MM.1S (cell line): ENCODE results near the gene INSYN2A.

ENCODE experiments used
- DNase-seq: peaks from one replicate; pipeline ENCODE4 v3.0.0-alpha.2; 2015
- H2AFZ ChIP-seq: fragments of 300-600 bp; sonication (generic); 2 replicates; pipeline ENCODE4 v1.6.0; 2016; ENCODE audit warnings: antibody characterized with exemption, low read length
- H3F3A ChIP-seq: fragments of 300-600 bp; sonication (generic); 2 replicates; pipeline ENCODE4 v1.6.1; 2016; ENCODE audit warnings: mild to moderate bottlenecking, antibody characterized with exemption, low read length, moderate library complexity, mixed read lengths; ENCODE audit not compliant: insufficient read depth
- H3K27ac ChIP-seq: fragments of 300-600 bp; sonication (generic); 2 replicates; pipeline ENCODE4 v1.5.1; 2016; ENCODE audit warnings: mild to moderate bottlenecking, low read length
- H3K27me3 ChIP-seq: fragments of 300-600 bp; sonication (generic); replicated peaks from 2 replicates; pipeline ENCODE4 v1.6.0; 2016; ENCODE audit warnings: low read length; ENCODE audit not compliant: insufficient read depth
- H3K36me3 ChIP-seq: fragments of 300-600 bp; sonication (generic); replicated peaks from 2 replicates; pipeline ENCODE4 v1.6.1; 2016; ENCODE audit warnings: mild to moderate bottlenecking, low read length, mixed read lengths; ENCODE audit not compliant: insufficient read depth
- H3K4me1 ChIP-seq: fragments of 300-600 bp; sonication (generic); 2 replicates; pipeline ENCODE4 v1.6.1; 2016; ENCODE audit warnings: low read length, mixed read lengths
- H3K4me2 ChIP-seq: fragments of 300-600 bp; sonication (generic); 2 replicates; pipeline ENCODE4 v1.6.0; 2016; ENCODE audit warnings: low read depth, low read length
- H3K4me3 ChIP-seq: fragments of 300-600 bp; sonication (generic); 2 replicates; pipeline ENCODE4 v1.5.1; 2016; ENCODE audit warnings: low read length, mixed read lengths
- H3K79me2 ChIP-seq: fragments of 300-600 bp; sonication (generic); 2 replicates; pipeline ENCODE4 v1.6.1; 2016; ENCODE audit warnings: mixed run types, low read length, mixed read lengths
- H3K9ac ChIP-seq: fragments of 300-600 bp; sonication (generic); 2 replicates; pipeline ENCODE4 v1.6.1; 2016; ENCODE audit warnings: low read length, mixed read lengths
- H3K9me2 ChIP-seq: fragments of 300-600 bp; sonication (generic); replicated peaks from 2 replicates; pipeline ENCODE4 v1.6.1; 2016; ENCODE audit warnings: mild to moderate bottlenecking, low read length, mixed read lengths; ENCODE audit not compliant: insufficient read depth
- H3K9me3 ChIP-seq: fragments of 300-600 bp; sonication (generic); replicated peaks from 2 replicates; pipeline ENCODE4 v1.6.1; 2016; ENCODE audit warnings: mild to moderate bottlenecking, low read length, mixed read lengths; ENCODE audit not compliant: insufficient read depth
- H4K20me1 ChIP-seq: fragments of 300-600 bp; sonication (generic); 2 replicates; pipeline ENCODE4 v1.6.1; 2016; ENCODE audit warnings: mild to moderate bottlenecking, low read length, moderate library complexity, mixed read lengths; ENCODE audit not compliant: insufficient read depth
- EZH2 ChIP-seq: fragments of 300-600 bp; sonication (generic); optimal IDR thresholded peaks from 2 replicates; pipeline ENCODE3; 2017; ENCODE audit warnings: low read depth, mild to moderate bottlenecking, antibody characterized with exemption, low read length, mixed read lengths
- EZH2phosphoT487 ChIP-seq: fragments of 300-600 bp; sonication (generic); IDR thresholded peaks from 2 replicates; pipeline ENCODE4 v1.6.1; 2018; ENCODE audit warnings: antibody characterized with exemption, low read length
- TF ChIP-seq, protein P1 (sequence below): fragments of 300-600 bp; sonication (generic); IDR thresholded peaks from 2 replicates; pipeline ENCODE4 v1.5.1; 2016; ENCODE audit warnings: antibody characterized with exemption, low read length, mixed read lengths

Gene INSYN2A

GRCh38 chr10:127218658-127219057, 22.3 kb upstream of the INSYN2A start:
- Histone ChIP-seq H3F3A (no peaks in the 10 kb centered on the region), H3K27ac (no peak overlapping the region), H2AFZ (no peak overlapping the region), H3K4me2 (no peak overlapping the region), H3K9me2 (no peaks in the 10 kb centered on the region), H3K27me3 (no peaks in the 10 kb centered on the region; the same call in 1 of the 2 replicates), H3K9me3 (no peaks in the 10 kb centered on the region), H3K4me3 (no peak overlapping the region), H3K79me2 (no peaks in the 10 kb centered on the region), H3K36me3 (no peaks in the 10 kb centered on the region), H3K4me1 (no peaks in the 10 kb centered on the region), H3K9ac (no peak overlapping the region), H4K20me1 (no peaks in the 10 kb centered on the region)
- TF ChIP-seq EZH2phosphoT487 (no peak), EZH2 (no peak)
- TF ChIP-seq, protein P1, sequence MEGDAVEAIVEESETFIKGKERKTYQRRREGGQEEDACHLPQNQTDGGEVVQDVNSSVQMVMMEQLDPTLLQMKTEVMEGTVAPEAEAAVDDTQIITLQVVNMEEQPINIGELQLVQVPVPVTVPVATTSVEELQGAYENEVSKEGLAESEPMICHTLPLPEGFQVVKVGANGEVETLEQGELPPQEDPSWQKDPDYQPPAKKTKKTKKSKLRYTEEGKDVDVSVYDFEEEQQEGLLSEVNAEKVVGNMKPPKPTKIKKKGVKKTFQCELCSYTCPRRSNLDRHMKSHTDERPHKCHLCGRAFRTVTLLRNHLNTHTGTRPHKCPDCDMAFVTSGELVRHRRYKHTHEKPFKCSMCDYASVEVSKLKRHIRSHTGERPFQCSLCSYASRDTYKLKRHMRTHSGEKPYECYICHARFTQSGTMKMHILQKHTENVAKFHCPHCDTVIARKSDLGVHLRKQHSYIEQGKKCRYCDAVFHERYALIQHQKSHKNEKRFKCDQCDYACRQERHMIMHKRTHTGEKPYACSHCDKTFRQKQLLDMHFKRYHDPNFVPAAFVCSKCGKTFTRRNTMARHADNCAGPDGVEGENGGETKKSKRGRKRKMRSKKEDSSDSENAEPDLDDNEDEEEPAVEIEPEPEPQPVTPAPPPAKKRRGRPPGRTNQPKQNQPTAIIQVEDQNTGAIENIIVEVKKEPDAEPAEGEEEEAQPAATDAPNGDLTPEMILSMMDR: no peak
- DNase-seq: no peak

DNA sequence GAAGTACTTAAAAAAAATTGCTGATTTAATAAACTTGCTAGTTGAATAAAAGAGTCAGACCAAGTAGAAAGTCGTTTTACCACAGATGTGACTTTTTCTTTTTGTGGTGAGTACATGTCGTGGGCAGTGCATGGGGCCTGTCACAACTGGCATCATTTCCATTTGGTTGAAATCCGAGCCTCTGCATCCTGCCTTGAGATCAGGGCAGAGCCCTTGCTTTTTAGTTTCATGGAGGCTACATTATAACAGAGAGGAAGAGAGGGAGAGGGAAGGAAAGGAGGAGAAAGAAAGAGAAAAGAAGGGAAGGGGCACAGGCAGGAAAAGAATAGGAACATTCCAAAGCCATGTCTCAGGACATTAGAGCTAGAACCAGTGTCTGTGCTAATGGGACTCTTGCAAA, 20.4 kb upstream of the INSYN2A start:
- H4K20me1 ChIP-seq: no peaks in the 10 kb centered on the region
- no peaks in the 10 kb centered on the region for H3K79me2 ChIP-seq
- no peak for DNase-seq
- H3K9ac ChIP-seq: no peak overlapping the region
- no peaks in the 10 kb centered on the region for H3K36me3 ChIP-seq
- H3F3A ChIP-seq: no peaks in the 10 kb centered on the region
- no peak overlapping the region for H2AFZ ChIP-seq
- H3K27ac ChIP-seq: no peak overlapping the region
- no peaks in the 10 kb centered on the region; the same call in 1 of the 2 replicates for H3K27me3 ChIP-seq
- H3K9me3 ChIP-seq: no peaks in the 10 kb centered on the region
- H3K4me1 ChIP-seq: no peaks in the 10 kb centered on the region
- H3K4me3 ChIP-seq: no peak overlapping the region
- no peak overlapping the region for H3K4me2 ChIP-seq
- TF ChIP-seq EZH2: no peak
- TF ChIP-seq, protein P1: no peak
- no peak for TF ChIP-seq EZH2phosphoT487
- H3K9me2 ChIP-seq: no peaks in the 10 kb centered on the region

GRCh38 chr10:127216274-127216673, 19.9 kb upstream of the INSYN2A start:
- Histone ChIP-seq H3K79me2 (no peaks in the 10 kb centered on the region), H3K36me3 (no peaks in the 10 kb centered on the region), H3K4me2 (no peak overlapping the region), H3K9ac (no peak overlapping the region), H4K20me1 (no peaks in the 10 kb centered on the region), H3K27me3 (no peaks in the 10 kb centered on the region), H3K9me2 (no peaks in the 10 kb centered on the region), H3K4me1 (no peaks in the 10 kb centered on the region), H3F3A (no peaks in the 10 kb centered on the region), H3K4me3 (no peak overlapping the region), H3K9me3 (no peaks in the 10 kb centered on the region), H2AFZ (no peak overlapping the region), H3K27ac (no peak overlapping the region)
- no peak for TF ChIP-seq EZH2
- TF ChIP-seq, protein P1: no peak
- no peak for TF ChIP-seq EZH2phosphoT487
- no peak for DNase-seq
